Caki2 (cell line): ENCODE measurements around the gene AMHR2. TPM values are rescaled to one million over a fixed set of nuclear protein-coding genes. Genes with fewer than 3 reads are reported as not detected.
"Not testable (repeated sequence)": the region's sequence is repeated elsewhere in the genome, so short reads cannot be mapped to it uniquely, and the experiment has no call there.

Source experiments
- DNase-seq: peaks from one replicate; pipeline ENCODE4 v3.0.0-alpha.2; 2015; ENCODE audit warnings: low read depth
- in situ Hi-C: cut with HindIII; loops from 2 replicates; pipeline ENCODE4 v1.10.0; 2016; ENCODE audit warnings: low sequenced_read_pairs, low pct_unique_long_range_greater_than_20kb, mixed read lengths
- total RNA-seq: library from RNA; depleted of rRNA; stranded (reverse); fragments of >200 nt; shearing (Covaris generic); gene quantifications from 2 replicates; pipeline ENCODE4 v1.2.3, GENCODE V29; 2014; ENCODE audit warnings: low replicate concordance; rRNA removed

AMHR2 gene
- not detected in 2 replicates for total RNA-seq

DNA sequence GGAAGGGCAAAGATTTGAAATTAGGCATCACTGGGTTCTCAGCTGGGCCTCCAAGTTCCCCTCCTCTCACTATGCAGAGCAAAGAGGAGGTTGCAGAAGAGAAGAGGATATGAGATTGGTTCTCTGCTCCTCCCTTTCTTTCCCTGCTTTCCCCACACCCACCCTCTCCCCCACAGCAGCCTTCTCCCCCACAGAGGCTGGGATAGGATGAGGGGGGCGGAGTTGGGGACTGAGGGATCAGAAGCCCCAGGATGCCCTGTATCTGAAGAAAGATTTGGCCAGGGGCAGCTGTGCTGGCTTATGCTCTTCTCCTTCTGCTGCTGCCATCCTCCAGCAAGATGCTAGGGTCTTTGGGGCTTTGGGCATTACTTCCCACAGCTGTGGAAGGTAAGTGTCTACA, at the start of gene AMHR2:
AMHR2 (plus strand) TSS at position 259 of the 400 bp plus-strand sequence; CDS start at position 339, 80 bp downstream.
- DNase-seq = no peak
- in situ Hi-C loops = loop anchor here (10.0 kb wide), 1 partner anchor 79 kb away; no protein-coding TSS in a partner anchor

DNA sequence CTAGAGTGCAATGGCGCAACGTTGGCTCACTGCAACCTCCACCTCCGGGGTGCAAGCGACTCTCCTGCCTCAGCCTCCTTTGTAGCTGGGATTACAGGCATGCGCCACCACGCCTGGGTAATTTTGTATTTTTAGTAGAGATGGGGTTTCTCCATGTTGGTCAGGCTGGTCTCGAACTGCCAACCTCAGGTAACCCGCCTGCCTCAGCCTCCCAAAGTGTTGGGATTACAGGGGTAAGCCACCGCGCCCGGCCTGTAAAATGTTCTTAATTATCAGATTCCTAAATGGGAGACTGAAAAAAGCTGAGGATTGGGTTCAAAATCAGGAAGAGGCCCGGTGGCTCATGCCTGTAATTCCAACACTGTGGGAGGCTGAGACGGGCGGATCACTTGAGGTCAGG, 49.4 kb upstream of the AMHR2 start:
- DNase-seq, in situ Hi-C loops: not testable (repeated sequence)

- in situ Hi-C loops = no loop called here
- no peak for DNase-seq
These were observed 46.9 kb upstream of the AMHR2 start for GRCh38 chr12:53376747-53377146.

DNA sequence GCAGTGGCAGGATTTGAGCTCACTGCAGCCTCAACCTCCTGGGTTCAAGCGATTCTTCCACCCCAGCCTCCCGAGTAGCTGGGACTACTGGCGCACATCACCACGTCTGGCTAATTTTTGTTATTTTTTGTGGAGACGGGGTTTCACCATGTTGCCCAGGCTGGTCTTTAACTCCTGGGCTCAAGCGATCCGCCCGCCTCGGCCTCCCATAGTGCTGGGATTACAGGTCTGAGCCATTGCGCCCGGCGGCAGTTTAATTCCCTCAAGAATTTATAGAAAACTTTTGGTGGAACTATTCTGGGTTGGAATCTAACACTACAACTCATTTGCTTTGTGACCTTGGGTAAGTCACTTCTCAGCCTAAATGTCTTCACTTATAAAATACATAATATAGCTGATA, 45.4 kb upstream of the AMHR2 start:
- in situ Hi-C loops = no loop called here
- no peak for DNase-seq

DNA sequence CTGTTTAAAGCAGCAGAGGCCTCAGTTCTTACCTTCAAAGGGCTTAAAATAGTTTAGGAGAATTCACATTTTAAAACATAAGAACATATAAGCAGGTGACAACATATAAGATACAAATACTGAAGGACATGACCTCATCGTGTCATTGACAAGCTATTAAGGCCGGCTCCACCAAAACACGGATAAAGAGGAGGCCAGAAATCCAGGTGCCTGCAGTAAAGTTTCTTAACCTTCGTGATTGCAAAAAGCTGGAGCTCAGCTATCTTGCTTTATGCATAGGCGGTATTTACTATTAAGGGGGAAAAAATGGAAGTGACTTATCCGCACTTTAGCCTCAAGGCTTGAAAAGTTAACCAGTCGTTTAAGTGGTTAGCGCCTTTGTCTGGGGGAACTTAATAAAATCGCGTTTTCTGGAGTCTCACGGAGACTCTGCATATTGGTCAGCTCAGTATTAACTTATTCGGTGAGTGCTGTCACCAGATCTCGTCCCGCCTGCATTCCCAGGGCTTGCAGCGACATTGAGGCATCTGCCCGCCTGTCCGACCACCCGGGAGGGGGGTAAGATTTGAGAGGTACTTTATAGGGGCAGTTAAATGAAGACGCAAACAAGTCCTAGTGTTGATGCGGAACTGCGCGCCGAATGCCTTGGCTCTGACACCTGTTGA, 44.8 kb upstream of the AMHR2 start:
- DNase-seq = no peak
- in situ Hi-C loops = no loop called here

DNA sequence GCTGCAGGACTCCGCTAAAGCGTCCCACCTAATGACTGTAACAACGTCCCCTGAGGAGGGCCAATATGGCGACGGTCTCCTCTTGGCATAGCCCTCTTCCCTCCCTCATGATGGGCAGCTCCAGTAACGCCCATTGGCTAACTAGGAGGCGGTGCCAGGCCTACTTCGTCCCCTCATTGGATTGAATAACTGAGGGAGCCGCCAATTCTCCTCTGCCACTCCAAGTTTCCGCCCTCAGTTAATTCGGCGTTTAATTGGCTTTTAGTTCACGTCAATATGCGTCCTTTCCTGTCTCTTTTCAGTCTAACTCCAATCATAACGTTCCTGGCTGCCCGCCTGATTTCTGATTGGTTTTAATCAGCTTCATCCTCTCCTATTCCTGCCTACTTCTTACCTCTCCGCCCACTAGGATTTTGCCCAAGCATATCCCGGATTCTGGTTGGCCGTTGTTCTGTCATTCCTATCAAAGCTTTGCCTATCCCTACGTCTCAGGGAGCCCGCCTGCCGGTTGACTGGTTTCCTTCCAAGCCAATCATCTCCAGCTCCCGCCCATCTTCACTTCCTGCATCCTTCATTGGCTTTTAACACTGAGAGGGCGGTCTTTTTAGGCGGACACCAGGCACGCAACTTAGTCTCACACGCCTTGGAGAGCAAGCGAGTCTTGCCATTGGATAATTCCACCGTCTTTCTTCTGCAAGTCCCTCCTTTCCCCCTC, 44.1 kb upstream of the AMHR2 start:
- peak; percentile 100 for DNase-seq
- in situ Hi-C loops = no loop called here

DNA sequence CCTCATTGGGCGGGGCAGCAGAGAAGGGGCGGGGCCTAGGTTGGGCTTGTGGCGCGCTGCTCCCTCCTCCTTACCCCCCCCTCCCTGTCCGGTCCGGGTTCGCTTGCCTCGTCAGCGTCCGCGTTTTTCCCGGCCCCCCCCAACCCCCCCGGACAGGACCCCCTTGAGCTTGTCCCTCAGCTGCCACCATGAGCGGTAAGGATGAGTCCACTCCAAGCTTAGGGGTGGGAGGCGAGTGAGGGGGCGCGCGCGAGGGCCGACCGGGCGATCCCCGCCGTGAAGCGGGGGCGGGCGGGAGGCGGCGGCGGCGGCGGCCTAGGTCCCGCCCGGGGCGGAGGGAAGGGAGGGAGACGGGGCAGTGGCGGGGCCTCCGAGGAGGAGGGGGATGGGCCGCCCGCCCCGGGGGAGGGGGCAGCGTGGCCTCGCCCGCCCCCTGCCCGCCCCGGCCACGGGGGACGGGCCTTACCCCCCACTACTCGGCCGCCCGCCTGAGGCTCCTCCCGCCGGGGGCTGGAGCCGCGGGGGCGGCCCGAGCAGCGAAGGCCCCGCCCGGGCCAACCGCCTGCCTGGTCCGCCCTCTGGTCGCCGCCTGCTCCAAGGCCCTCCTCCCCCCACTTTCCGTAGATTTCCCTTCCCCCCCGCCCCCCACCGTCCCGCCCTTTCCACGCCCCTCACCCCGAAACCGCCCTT, 43.4 kb upstream of the AMHR2 start, which contains the start of gene SP1:
SP1 (plus strand) TSS at position 73 of the 690 bp plus-strand sequence; CDS start at position 189, 116 bp downstream.
- DNase-seq = peak; percentile 95
- in situ Hi-C loops = no loop called here

DNA sequence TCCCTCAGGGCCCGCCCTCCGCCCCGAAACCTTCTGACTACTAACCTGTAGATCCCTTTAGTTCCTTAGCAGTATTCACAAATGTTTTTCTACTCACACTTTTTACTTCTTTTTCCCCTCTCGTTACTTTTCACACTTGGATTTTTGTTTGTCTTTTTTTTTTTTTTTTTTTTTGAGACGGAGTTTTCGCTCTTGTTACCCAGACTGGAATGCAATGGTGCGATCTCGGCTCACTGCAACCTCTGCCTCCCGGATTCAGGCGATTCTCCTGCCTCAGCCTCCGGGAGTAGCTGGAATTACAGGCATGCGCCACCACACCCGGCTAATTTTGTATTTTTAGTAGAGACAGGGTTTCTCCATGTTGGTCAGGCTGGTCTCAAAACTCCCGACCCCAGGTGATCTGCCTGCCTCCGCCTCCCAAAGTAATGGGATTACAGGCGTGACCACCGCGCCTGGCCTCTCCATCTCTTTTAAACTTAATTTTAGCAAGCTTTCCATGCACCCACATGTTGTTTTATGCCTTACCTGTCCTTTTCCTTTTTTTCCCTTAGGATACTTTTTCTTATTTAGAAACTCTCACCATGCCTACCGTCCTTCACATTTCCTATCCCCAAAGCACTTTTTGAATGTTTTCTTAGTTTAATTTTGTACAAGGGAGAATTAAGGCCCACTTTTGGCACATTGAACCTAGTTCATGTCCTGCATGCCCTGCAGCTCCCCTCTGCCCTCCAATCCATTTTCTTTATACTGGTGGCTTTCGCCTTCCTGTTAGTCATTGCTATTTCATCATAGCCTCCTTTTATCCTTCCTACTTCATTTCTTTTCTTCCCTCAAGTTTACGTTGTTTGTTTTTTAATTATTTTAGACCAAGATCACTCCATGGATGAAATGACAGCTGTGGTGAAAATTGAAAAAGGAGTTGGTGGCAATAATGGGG, 42.6 kb upstream of the AMHR2 start:
- in situ Hi-C loops = no loop called here
- DNase-seq = no peak

DNA sequence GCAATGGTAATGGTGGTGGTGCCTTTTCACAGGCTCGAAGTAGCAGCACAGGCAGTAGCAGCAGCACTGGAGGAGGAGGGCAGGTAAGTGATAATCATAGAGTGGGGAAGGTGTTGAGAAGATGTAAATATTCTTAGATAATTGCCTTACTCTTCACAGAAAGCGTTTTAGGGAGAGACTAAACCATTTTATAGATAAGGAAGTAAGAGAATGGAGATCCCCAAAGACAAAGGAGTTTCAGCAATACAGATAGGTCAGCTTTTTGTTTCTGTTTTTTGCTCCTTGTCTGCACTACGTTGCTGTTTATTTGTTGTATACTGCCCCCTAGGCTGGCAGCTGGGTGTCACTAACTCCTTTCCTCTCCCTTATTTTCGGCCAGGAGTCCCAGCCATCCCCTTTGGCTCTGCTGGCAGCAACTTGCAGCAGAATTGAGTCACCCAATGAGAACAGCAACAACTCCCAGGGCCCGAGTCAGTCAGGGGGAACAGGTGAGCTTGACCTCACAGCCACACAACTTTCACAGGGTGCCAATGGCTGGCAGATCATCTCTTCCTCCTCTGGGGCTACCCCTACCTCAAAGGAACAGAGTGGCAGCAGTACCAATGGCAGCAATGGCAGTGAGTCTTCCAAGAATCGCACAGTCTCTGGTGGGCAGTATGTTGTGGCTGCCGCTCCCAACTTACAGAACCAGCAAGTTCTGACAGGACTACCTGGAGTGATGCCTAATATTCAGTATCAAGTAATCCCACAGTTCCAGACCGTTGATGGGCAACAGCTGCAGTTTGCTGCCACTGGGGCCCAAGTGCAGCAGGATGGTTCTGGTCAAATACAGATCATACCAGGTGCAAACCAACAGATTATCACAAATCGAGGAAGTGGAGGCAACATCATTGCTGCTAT, 41.7 kb upstream of the AMHR2 start:
- in situ Hi-C loops = no loop called here

GRCh38 chr12:53383258-53383657, 40.4 kb upstream of the AMHR2 start:
- in situ Hi-C loops = no loop called here
- DNase-seq = no peak

More for the DNA sequence above, 41.7 kb upstream of the AMHR2 start:
- DNase-seq = peak; percentile 95

DNA sequence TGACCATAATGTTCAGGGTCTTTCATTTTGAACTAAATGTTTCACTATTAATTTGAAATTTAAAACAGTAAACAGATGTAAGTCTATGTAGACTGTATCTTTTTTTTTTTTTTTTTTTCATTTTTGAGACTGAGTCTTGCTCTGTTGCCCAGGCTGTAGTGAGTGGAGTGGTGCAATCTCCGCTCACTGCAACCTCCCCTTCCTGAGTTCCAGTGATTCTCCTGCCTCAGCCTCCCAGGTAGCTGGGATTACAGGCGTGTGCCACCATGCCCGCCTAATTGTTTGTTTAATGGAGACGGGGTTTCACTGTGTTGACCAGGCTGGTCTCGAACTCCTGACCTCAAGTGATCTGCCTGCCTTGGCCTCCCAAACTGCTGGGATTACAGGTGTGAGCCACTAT, 37.3 kb upstream of the AMHR2 start:
- DNase-seq, in situ Hi-C loops: not testable (repeated sequence)

- in situ Hi-C loops = no loop called here
- no peak for DNase-seq
These were observed 34.7 kb upstream of the AMHR2 start for GRCh38 chr12:53388932-53389331.

DNA sequence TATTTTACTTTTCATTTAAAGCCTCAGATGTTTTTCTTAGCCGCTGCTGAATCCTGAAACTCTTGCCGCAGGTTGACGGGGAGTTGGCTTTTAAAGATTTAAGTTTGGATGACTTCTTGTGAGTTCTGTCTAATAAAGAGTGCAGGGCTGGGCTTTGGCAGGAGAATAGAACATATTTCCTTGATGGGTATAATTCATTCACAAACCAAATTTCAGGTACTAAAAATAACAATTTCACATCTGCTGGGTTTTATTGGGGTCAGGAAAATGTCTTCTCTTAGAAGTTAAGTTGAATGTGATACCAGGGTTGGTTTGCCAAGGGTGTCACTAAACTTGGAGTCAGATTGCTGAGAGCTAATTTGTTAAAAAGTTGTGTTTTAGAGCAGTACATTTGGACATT, 34.0 kb upstream of the AMHR2 start:
- in situ Hi-C loops = no loop called here
- no peak for DNase-seq

DNA sequence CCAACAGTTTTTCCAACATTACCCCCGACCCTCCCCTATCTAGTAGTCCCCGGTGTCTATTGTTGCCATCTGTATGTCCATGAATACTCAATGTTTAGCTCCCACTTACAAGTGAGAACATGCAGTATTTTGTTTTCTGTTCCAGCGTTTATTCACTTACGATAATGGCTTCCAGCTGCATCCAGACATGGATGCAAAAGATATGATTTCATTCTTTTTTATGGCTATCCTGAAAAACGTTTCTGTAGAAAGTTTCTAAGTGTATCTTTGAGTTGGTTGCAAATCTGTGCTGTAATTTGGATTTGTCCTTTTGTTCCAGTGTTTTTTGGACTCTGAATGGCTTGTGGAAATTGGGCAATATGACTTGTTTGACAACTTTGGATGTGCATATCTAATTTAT, 31.9 kb upstream of the AMHR2 start:
- in situ Hi-C loops = no loop called here
- no peak for DNase-seq

GRCh38 chr12:53399896-53400295, 23.8 kb upstream of the AMHR2 start:
- no peak for DNase-seq
- in situ Hi-C loops = no loop called here

GRCh38 chr12:53402351-53402750, 21.3 kb upstream of the AMHR2 start:
- in situ Hi-C loops, DNase-seq: not testable (repeated sequence)

- no peak for DNase-seq
- in situ Hi-C loops = no loop called here
These were observed 20.8 kb upstream of the AMHR2 start for GRCh38 chr12:53402871-53403270.
